COLO668 (cell line): ENCODE results near the gene WEE2.

Source experiments
- DNase-seq: peaks from one replicate; lab custom pipeline; 2025; ENCODE audit not compliant: unreplicated experiment; lab: John Stamatoyannopoulos, UW

WEE2 gene

GRCh38 chr7:141708351-141708750 lies at the start of gene WEE2:
TSS of gene WEE2 (plus strand) at chr7:141708353. CDS start at chr7:141708759, 406 bp downstream.
- DNase-seq = no peak

DNA sequence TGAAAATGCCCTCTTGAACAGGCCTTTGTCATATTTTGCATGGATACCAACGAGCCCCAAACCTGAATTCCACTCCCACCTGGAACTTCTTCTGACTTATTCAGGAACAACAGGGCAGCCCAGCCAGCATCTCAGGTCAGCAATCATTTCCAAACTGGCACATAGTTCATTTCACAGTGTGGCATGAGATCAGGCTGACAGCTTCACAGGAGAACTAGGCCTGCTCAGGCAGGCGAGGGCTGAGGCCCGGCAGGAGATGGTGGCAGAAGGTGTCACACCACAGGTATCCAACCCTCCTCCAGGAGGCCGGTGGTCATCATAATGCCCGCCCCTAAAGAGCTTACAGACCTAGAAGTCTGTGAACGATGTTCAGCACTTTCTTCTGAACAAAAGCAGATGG lies 48.7 kb upstream of the WEE2 start:
- no peak for DNase-seq

DNA sequence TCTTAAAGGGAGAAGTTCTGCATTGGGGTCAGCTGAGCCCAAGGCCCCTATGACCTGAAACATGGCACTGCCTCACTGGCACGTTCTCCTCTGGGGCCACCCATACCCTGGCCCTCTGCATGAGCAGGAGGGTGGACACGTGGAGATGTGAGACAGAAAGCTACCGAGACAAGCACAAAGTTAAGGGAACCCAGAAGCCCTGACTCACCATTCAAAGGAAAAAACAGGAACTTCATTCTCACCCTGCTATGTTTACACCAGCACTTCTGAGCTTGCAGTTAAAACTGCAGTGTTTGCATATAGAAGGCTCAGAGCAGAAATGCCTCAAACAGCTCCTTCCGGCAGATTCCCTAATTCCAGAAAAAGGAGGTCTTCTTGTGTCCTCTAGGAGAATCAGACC lies 47.9 kb upstream of the WEE2 start:
- no peak for DNase-seq

- no peak for DNase-seq
Observed at GRCh38 chr7:141663081-141663849, 44.9 kb upstream of the WEE2 start.

DNA sequence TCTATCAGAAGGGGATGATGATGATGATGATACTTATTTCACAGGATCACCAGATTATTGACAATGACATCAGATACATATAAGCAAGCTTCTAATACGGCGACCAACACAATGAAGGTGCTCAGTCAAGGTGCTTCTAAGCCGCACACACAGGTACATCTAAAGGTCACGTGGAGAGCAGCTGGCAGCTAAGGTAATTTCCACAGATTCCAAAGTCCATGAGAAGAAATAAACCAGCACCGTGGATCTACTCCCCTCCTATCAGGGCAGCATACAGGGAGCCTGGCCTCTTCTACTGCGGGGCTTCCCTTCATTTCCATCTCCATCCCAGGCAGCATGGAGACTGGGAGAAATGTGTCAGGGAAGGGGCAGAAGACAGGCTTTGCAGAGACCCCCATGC lies 43.7 kb upstream of the WEE2 start:
- no peak for DNase-seq

DNA sequence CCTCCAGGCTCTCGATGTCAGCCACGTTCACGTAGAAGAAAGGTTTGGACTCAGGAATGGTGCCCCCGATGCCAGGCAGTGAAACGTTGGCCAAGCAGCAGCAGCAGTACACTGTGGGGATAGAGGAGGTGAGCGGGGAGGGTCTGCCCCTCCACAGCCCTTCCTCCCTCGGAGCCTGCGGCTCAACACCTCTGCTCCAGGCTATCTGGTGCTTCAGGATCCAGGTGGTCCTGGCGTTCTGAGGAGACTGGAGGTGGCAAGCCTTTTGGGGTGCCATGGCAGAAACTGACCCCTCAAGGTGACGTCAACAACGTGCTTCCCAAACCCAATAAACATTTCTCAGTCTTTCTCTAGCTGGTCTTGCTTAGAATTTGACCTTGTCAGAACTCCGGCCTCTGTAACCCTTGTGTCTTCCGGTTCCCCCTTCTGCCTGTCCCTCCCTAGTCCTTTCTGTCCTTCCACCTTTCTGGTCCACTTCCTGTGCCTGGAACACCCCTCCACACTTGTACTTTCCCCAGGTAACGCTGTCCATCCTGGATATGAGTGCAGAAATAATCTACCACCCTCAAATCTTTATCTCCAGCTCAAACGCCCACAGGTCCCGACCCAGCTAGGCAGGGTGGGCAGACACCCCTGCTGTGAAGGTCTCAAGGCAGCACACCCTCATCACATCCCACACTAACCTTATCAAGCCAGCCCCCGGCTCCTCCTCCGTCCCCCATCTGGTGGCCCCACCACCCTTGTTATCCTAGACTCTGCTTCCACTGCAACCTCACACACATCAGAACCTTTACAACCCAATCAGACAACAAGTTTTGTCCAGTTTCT lies 42.7 kb upstream of the WEE2 start:
- DNase-seq = no peak

- no peak for DNase-seq
Observed at GRCh38 chr7:141666071-141666470, 42.1 kb upstream of the WEE2 start.

- no peak for DNase-seq
Observed at GRCh38 chr7:141668853-141669252, 39.3 kb upstream of the WEE2 start.

DNA sequence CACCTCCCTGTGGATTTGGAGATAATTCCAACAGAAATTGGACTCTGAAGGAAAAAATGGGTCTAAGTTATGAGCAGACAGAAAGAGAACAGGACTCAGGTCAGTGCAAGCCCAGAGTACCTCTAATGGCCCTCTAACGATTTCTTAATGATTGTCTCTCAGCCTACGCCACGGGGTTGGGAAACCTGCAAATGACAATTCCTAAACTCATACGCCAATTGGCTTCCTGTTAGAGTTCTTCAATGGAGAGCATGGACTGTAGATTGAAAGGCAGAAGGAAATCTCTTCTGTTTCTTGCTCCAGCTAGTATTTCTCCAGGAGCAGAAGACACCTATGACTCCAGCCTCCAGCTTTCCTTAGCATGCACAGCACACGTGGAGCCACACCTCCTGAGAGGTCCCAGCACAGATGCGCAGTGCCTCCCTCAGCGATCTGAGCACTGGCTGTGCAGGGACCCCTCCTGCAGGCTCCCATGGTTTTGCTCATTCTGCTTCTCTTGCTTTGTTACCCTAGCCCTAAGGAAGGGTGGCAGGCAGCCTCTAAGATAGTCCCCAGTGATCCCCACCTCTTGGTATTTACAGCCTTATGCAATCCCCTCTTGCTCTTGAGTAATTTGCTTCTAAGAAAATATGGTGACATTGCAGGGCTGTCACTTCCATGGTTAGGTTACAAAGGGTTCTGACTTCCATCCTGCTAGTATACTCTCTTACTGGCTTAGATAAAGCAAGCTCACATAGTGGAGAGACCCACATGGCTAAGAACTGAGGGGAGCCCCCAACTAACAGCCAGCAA lies 36.3 kb upstream of the WEE2 start:
- no peak for DNase-seq

- DNase-seq = no peak
Observed at GRCh38 chr7:141673346-141673745, 34.8 kb upstream of the WEE2 start.

GRCh38 chr7:141674171-141674671 lies 33.9 kb upstream of the WEE2 start:
- DNase-seq = no peak

DNA sequence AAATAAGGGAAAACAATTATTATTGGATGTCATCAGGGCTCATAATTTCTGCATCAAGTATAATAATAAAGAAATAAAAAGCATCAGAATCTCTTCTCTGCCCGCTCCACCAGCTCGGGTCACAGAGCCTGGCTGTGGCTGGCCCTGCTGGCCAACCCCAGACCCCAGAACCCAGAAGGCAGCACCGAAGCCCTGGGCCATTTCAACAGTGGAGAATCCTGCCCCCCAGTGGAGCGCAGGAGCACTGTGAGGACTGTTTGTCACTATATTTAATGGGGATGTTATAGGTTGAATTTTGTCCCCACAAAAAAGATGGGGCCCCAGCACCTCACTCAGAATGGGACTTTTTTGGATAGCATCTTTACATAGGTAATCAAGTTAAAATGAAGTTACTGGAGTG lies 33.5 kb upstream of the WEE2 start:
- no peak for DNase-seq

GRCh38 chr7:141675436-141676215 lies 32.5 kb upstream of the WEE2 start:
- DNase-seq = no peak

DNA sequence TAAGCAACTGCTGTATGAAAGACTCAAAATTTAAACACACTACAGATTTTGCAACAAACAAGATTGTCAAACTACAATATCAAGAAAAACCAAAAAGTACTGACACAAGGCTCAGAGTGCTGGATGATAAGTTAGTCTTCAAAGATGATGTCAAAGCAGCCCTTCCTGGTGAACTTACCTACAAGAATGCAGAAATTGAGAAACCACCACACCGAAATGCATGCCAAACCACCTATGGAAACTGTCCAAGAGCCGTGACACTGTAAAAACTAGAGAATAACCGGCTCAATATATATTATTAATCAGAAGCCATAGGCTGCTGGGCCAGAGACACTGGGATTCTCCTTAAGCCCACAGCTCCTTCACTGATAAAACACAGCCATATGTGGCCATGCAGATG lies 31.5 kb upstream of the WEE2 start:
- no peak for DNase-seq

DNA sequence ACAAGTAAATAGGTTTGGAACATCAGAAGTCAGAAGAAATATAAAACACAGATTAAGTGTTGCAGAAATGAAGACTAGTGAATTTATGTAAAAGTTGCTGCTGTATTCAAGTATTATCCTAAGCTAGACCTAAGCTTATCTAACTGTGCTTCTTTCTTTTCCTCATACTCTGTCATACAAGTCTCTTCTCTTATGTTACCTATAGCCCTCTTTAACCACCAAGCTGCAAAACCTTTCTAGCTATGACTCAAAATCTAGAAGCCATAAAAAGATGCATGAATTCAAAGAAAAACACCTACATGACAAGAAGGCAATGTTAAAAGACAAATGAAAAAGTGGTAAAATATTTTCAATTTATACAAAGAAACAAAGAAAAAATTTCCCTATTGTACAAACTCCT lies 29.1 kb upstream of the WEE2 start:
- no peak for DNase-seq

- DNase-seq = no peak
Observed at GRCh38 chr7:141685285-141686023, 22.7 kb upstream of the WEE2 start.

DNA sequence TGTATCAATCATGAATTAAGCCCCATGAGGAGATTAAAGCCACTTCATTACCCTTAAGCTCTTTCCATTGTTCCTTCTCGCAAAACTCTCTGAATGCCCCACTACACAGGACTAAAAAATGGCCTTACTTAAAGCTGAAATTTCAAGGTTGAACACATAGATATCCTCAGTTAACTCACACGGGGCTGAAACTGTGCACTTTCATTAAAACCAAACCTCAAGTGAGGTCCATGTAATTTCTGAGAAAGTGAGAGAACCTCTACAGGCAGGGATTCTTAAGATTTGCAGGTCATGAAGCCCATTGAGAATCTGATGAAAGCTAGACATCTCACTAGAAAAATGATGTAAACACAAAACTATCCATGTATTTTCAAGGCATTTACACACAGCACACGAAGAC lies 22.1 kb upstream of the WEE2 start:
- no peak for DNase-seq

DNA sequence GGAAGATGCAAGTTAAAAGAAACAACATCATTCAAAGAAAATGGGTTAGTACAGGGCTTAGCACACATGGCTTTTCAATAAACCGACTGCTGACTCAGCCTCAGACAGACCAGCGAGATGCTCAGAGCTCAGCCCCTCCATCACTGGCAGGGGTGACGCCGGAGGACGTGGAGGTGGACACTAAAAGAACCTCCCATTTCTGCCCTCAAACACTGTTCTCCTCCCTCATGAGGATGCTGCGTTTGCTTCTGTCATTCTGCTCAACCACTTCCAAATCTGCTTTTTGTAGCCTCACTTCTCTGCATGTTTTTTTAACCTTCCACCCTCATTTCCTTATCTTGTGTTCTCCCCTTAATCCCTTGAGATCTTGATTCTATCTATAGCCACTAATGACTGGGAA lies 21.5 kb upstream of the WEE2 start:
- no peak for DNase-seq

DNA sequence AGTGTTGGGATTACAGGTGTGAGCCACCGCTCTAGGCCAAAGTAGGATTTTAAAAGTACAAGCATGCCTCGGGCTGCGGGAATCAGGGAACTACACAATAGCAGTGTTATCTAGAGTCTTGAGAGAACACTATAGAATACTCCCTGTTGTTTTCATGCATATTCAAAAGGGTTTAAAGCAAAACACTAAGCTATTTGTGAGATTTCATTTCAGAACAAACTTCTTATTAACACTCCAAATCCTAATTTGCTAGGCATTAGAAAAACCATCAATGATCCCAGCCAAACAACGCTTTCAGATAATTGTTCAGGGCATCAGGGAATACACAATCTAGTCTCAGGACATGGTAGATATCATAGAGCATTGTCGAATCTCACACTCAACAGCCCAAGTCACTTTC lies 20.1 kb upstream of the WEE2 start:
- DNase-seq = no peak
